ENCODE results near the gene CPNE5. TPM values are rescaled to one million over a fixed set of nuclear protein-coding genes. Genes with fewer than 3 reads are reported as not detected.

Gene CPNE5
- total and polyA plus RNA-seq, 9 of the 15 experiments (the other 6 are each of a cell fraction or from before 2014, with no cell fraction given) = 0.14 to 1.0 (median 0.46) TPM; not detected in 2

GRCh38 chr6:36848658-36849441 is 9.6 kb upstream of the CPNE5 start (continued):
- no peak for TF ChIP-seq CTCF (IDR thresholded peaks at IDR 0.05 in 2 of 3, conservative IDR thresholded peaks at IDR 0.05 in 1 of 3; ENCODE audit: insufficient read depth in 2 of 3, low read depth in 1 of 3, low read length in 3 of 3)
- no peak for TF ChIP-seq ZNF655 (CRISPR knock-in tag; IDR thresholded peaks at IDR 0.05)
- no peak for TF ChIP-seq FOXJ2 (tag; IDR thresholded peaks at IDR 0.05)
- no peak for TF ChIP-seq CC2D1A (IDR thresholded peaks at IDR 0.05)
- TF ChIP-seq HDAC2 (IDR thresholded peaks at IDR 0.05) = peak; percentile 93
- TF ChIP-seq PHF8 (IDR thresholded peaks at IDR 0.05; ENCODE audit: borderline replicate concordance, low read length) = no peak
- no peak for TF ChIP-seq COPS2 (conservative IDR thresholded peaks at IDR 0.05)
- TF ChIP-seq ZBTB17 (CRISPR knock-in tag; IDR thresholded peaks at IDR 0.05) = 0 out of 2 replicates have a peak, but pooled peaks have one; percentile 35
- TF ChIP-seq FUS (optimal IDR thresholded peaks at IDR 0.05; ENCODE audit: low read depth, low read length) = no peak
- TF ChIP-seq TBL1XR1 (IDR thresholded peaks at IDR 0.05; ENCODE audit: low read length in 2 of 2) = peak; percentile 53 to 75; a peak in 2 of 4 replicates
- no peak for TF ChIP-seq ZC3H8 (IDR thresholded peaks at IDR 0.05)
- no peak for TF ChIP-seq TAF7 (tag; IDR thresholded peaks at IDR 0.05)
- peak; percentile 71 to 85; a peak in 3 of 4 replicates for TF ChIP-seq KDM1A (IDR thresholded peaks at IDR 0.05)
- TF ChIP-seq CLOCK (CRISPR knock-in tag; IDR thresholded peaks at IDR 0.05; ENCODE audit: borderline replicate concordance) = peak; percentile 87; the same call in 1 of the 2 replicates
- TF ChIP-seq ERF (CRISPR knock-in tag; IDR thresholded peaks at IDR 0.05) = no peak
- no peak for TF ChIP-seq ARID2 (IDR thresholded peaks at IDR 0.05)
- TF ChIP-seq HEY1 (CRISPR knock-in tag; IDR thresholded peaks at IDR 0.05; ENCODE audit: borderline replicate concordance) = no peak
- TF ChIP-seq ZFP91 (CRISPR knock-in tag; IDR thresholded peaks at IDR 0.05) = no peak
- TF ChIP-seq ILK (tag; IDR thresholded peaks at IDR 0.05; ENCODE audit: borderline replicate concordance, low read depth) = no peak
